Activated T-cell treated with anti-CD3 and anti-CD28 coated beads, Interleukin-2, amount 50 U/mL, for 1 hour (primary cell): ENCODE data around the gene CDC45.
"Not testable (repeated sequence)": the region's sequence is repeated elsewhere in the genome, so short reads cannot be mapped to it uniquely, and the experiment has no call there.

Source experiments
- DNase-seq: peaks from one replicate; pipeline ENCODE4 v3.0.0-alpha.2; 2020

Gene CDC45

GRCh38 chr22:19517919-19518611, 38.3 kb downstream of the CDC45 start:
- DNase-seq: no peak

- DNase-seq: no peak
Measured at GRCh38 chr22:19518635-19519034, 38.9 kb downstream of the CDC45 start.

DNA sequence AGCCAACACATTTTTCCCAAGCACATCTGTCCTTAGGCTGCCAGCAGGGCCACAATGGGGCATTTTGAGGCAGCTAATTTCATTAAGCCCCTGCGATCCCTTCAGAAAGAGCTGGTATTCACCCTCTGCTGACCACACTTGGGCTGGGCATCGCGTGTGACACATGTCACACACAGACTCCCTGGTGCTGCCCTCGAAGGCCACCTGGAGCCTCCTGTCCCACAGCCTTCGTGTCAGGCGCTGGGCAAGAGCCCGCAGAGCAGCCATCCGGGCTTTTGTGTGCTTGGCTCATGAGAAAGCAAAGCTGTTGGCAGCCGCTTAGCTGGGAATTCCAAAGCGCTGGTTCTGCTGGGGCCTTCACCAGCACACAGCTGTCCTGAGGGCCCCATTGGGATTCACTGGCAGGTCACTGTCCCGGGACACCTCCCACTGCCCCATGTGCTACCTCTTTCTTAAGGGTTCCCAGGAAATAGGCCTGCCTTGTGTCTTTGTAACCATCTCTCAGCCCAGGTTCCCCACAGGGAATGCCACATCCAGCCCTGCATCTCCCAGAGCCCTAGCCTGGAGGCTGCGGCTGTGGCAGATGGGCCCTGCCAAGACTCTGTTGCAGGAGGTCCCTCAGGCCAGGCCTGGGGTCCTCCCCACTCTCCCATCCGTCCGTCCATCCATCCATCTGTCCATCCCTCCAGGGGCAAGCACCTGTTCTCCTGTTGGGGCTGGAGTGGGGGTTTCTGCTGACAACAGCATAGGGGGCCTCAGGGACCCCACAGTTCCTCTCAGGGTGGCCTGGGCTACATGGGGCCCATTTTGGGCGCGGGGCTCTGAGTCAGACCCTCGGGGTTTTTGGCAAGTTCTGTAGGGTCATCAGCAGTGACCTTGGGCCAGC, 39.6 kb downstream of the CDC45 start:
- no peak for DNase-seq

DNA sequence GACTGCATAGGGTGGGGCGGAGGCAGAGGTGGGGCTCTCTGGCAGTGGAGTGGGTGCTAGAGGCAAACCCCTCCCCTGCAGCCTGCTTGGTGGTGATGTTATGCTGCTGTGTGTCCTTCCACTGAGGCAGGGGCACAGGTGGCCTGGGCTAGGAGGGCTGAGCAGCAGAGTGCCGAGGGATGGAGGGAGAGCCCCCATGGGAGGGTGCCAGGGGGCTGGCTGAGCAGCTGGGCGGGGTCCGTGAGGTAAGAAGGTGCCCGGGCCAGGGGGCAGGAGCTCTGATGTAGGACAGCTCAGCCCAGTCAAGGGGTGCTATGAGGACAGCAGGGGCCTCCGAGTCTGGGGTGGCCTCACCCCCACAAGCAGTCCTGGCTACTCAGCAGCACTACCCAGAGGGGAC, 40.3 kb downstream of the CDC45 start:
- no peak for DNase-seq

GRCh38 chr22:19520566-19521305, 41.0 kb downstream of the CDC45 start:
- no peak for DNase-seq

- no peak for DNase-seq
Measured at GRCh38 chr22:19522190-19522880, 42.6 kb downstream of the CDC45 start.

DNA sequence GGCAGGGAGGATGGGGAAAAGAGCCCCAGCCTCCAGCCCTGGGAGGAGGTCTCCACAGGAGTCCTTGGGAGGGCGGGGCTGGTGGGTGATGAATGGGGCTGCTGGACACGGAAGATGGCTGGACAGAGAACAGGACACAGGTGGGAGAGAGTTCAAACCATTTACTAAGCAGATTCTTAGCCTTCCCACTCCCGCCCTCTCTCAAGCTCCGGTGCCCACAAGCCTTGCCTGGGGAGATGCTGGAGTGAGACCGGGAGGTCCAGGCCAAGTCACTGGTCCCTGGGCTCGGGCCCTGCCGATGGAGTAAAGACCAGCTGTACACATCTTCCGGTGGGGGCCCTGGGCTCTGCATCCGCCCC, 43.1 kb downstream of the CDC45 start:
- no peak for DNase-seq

- DNase-seq: peak; percentile 32
Measured at GRCh38 chr22:19523240-19524169, 43.8 kb downstream of the CDC45 start.

GRCh38 chr22:19524170-19525115, 44.7 kb downstream of the CDC45 start, which contains the start of gene CLDN5:
Gene CLDN5 (minus strand): TSS chr22:19524410. CDS start chr22:19524255, 155 bp downstream.
- DNase-seq: no peak

DNA sequence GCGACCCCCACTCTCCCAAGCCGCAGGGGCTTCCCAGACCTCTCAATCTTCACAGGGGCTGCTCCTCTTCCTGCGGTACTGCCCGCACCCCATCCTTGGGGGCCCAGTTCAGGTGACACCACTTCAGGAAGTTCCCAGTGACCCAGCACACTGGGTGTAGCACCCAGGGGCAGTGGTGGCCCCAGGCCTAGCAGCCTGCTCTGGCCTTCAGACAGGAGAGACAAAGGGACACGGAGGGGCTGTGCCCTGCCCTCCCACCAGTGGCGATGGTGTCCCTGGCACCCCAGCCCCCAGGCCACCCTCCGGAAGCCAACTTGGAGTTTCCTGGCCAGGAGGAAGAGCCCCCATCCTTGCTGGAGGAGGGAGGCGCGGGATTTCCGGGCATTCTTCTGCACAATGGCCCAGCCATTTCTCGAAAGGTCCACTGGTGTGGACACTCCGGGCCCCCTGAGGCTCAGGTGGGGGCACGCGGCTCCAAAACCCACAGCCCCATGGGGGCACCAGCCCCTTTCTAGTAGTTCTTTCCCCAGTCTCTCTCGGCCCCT, 45.5 kb downstream of the CDC45 start:
- no peak for DNase-seq

- DNase-seq: no peak
Measured at GRCh38 chr22:19525666-19526065, 45.9 kb downstream of the CDC45 start.

- no peak for DNase-seq
Measured at GRCh38 chr22:19526076-19526701, 46.5 kb downstream of the CDC45 start.

DNA sequence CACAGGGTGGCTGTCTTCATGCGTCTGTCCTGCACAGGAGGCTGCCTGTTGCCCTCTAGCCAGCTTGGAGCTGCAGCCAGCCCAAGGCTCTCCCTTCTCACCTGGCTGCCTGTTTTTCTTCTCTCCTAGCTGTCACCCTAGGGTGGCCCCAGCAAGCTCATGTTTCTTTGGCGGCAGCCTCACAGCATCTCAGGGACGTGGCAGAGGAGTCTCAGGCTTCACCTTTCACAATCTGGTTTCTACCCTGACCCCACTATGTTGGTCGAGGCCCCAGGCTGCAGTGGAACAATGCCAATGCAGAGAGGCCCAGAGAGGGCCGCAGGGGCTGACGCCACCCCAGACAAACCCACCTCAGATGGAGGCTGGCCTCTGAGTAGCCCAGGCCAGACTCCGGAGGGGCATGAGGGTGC, 47.0 kb downstream of the CDC45 start:
- DNase-seq: no peak

GRCh38 chr22:19527321-19527721, 47.6 kb downstream of the CDC45 start:
- DNase-seq: no peak

DNA sequence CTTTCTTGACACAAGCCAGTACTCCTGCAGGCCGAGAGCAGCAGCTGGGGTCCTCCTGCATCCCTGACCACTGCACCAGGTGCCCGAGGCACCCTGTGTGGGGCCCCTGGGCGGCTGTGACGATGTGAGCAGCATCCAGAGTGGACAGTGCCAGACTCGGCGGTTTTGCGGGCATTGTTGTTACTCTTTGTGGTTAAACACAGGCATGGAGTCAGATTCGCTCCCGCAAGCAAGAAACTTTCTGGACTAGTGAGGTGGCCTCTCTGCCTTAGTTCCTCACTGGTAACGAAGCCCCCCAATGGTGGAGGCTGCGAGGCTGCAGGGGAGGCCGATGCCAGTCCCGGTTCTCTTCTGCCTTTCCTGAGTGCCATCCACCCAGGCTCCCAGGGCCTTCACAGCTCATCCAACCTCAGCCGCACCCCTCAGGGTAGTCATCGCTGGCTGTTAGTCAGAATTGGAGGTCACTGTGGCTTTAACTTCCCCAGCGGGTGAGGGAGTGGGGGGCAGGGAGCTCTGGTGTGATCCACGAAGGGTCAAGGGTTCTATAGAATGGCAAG, 48.2 kb downstream of the CDC45 start:
- no peak for DNase-seq

DNA sequence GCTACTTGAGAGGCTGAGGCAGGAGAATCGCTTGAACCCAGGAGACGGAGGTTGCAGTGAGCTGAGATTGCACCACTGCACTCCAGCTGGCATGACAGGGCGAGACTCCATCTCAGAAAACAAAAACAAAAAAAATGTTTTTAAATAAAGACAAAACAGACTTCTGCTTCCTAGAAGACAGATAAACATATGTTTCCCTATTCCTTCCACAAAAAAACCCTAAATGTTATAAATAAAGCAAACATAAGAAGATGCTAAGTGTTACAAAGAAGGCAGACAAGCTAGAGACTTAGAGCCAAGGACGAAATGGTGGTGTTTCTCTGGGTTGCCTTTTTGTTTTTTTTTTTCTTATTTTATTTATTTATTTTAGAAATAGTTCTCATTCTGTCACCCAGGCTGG, 50.1 kb downstream of the CDC45 start:
- no peak for DNase-seq

- no peak for DNase-seq
Measured at GRCh38 chr22:19530751-19531150, 51.0 kb downstream of the CDC45 start.

GRCh38 chr22:19531327-19531726, 51.6 kb downstream of the CDC45 start:
- DNase-seq: not testable (repeated sequence)

DNA sequence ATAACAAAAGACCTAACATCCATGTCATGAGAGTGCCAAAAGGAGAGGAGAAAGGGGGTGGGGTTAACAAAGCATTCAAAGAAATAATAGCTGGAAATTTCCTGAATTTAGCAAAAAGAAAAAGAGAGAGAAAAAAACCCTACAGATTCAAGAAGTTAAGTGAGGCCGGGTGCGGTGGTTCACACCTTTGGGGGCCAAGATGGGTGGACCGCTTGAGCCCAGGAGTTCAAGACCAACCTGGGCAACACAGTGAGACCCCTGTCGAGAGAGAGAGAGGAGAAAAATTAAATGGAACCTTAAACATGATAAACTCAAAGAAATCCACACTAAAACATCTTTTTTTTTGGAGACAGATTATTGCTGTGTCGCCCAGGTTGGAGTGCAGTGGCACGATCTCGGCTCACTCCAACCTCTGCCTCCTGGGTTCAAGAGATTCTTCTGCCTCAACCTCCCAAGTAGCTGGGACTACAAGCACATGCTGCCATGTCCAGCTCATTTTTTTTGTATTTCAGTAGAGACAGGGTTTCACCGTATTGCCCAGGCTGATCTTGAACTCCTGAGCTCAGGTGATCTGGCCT, 53.4 kb downstream of the CDC45 start:
- DNase-seq: no peak
